HG03064 (cell line): ENCODE results near the gene DUSP9.
"Not testable (repeated sequence)": the region's sequence is repeated elsewhere in the genome, so short reads cannot be mapped to it uniquely, and the experiment has no call there.

Source experiments
- ATAC-seq: cut with Tn5 transposase; IDR thresholded peaks from one replicate; pipeline ENCODE4 v1.9.1; 2021; ENCODE audit warnings: low read depth; ENCODE audit not compliant: unreplicated experiment

The DUSP9 gene

DNA sequence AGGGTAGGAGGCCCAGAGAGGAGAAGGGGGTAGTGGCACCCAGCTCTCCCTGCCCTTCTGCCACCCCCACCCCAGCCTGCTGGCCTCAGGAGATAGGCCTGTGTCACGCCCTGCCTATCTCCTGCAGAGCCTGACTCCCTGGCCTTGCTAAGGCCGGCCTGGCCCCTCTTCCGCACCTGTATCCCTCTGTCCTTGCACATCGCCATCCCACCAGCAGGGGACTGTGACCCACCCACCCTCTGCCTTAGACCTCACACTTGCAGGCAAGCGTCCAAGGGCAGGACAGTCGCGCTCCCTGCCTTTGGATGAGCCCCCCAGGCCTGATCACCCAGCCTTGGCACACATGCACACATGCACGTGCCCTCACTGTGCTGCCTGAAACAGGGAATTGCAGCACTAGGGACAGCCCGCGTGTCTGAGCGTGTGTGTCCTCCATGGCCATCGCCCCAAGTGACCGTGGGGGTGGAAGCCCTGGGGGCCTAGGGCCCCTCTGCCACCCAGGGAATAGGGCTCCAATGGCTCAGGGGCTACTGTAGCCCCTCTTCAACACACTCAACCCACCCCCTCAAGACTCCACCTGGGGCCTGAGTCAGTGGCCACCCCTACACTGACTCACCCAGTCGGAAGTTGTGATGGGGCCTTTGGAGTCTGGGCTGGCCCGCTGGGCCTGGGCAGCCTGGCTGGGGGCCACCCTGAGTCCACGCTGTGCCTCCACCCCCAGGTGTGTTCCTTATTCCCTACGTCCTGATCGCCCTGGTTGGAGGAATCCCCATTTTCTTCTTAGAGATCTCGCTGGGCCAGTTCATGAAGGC is 42.9 kb downstream of the DUSP9 start:
- no peak for ATAC-seq

GRCh38 chrX:153690466-153690865 is 43.5 kb downstream of the DUSP9 start:
- ATAC-seq: no peak

DNA sequence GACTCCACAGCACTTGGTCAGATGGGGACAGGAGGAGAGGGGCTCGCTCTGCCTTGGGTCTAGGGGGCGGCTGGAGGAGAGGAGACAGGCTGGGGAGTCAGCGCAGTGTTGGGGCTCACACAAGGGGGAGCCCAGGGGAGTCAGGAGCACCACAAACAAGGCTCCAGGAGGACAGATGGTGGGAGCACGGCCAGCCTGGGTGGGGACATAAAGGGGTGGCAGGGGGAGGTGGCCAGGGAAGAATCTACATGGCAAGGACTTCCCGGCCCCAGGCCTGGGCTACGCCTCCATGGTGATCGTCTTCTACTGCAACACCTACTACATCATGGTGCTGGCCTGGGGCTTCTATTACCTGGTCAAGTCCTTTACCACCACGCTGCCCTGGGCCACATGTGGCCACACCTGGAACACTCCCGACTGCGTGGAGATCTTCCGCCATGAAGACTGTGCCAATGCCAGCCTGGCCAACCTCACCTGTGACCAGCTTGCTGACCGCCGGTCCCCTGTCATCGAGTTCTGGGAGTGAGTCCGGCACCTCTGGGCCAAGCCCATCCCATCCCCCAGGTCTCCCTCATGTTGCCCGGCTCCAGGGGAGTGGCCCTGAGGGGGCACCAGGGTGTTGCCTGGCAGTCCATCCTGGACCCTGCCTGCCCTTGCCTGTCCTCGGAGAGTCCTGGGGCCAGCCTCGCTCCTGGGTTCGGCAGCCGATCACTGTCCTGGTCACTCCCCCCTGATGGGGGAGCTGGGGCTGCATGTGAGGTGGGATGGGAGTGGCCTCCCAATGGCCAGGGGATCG is 44.2 kb downstream of the DUSP9 start:
- not testable (repeated sequence) for ATAC-seq

GRCh38 chrX:153692003-153692402 is 45.0 kb downstream of the DUSP9 start:
- ATAC-seq: no peak

- ATAC-seq: no peak
Measured at GRCh38 chrX:153692611-153693156, 45.7 kb downstream of the DUSP9 start.

GRCh38 chrX:153693216-153694086 is 46.4 kb downstream of the DUSP9 start:
- no peak for ATAC-seq

- not testable (repeated sequence) for ATAC-seq
Measured at GRCh38 chrX:153694256-153694655, 47.3 kb downstream of the DUSP9 start.

DNA sequence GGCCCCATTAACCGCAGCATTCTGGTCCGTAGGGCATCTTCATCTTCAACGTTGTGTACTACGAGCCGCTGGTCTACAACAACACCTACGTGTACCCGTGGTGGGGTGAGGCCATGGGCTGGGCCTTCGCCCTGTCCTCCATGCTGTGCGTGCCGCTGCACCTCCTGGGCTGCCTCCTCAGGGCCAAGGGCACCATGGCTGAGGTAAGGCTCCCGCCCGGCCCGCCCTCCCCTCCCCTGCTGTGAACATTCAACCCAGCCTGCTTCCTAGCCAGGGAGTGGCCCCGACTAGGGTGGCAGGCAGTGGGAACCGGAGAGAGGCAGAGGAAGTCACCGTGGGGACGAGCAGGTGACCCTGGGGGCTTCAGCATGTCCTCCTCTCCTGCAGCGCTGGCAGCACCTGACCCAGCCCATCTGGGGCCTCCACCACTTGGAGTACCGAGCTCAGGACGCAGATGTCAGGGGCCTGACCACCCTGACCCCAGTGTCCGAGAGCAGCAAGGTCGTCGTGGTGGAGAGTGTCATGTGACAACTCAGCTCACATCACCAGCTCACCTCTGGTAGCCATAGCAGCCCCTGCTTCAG is 47.8 kb downstream of the DUSP9 start:
- ATAC-seq: no peak

- no peak for ATAC-seq
Measured at GRCh38 chrX:153696100-153696499, 49.1 kb downstream of the DUSP9 start.

DNA sequence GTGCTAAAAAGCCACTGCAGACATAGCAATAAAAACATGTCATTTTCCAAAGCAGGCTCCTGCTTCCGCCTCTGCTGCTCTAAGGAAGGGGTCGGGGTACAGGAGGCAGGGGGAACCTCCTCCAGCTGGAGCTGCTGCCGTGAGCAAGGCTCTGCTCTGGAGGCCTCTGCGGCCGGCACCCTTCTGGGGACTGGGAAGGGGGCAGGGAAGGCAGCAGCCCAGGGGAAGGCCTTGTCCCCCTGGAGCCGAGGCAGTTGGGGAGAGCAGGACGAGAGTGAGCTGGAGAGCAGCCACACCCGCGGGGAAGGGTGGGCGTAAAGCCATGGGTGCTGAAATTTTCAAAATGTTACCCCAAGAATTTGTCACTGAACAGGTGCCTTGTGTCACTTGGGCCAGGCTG is 49.5 kb downstream of the DUSP9 start:
- ATAC-seq: not testable (repeated sequence)

GRCh38 chrX:153696986-153697722 is 50.2 kb downstream of the DUSP9 start:
- not testable (repeated sequence) for ATAC-seq

DNA sequence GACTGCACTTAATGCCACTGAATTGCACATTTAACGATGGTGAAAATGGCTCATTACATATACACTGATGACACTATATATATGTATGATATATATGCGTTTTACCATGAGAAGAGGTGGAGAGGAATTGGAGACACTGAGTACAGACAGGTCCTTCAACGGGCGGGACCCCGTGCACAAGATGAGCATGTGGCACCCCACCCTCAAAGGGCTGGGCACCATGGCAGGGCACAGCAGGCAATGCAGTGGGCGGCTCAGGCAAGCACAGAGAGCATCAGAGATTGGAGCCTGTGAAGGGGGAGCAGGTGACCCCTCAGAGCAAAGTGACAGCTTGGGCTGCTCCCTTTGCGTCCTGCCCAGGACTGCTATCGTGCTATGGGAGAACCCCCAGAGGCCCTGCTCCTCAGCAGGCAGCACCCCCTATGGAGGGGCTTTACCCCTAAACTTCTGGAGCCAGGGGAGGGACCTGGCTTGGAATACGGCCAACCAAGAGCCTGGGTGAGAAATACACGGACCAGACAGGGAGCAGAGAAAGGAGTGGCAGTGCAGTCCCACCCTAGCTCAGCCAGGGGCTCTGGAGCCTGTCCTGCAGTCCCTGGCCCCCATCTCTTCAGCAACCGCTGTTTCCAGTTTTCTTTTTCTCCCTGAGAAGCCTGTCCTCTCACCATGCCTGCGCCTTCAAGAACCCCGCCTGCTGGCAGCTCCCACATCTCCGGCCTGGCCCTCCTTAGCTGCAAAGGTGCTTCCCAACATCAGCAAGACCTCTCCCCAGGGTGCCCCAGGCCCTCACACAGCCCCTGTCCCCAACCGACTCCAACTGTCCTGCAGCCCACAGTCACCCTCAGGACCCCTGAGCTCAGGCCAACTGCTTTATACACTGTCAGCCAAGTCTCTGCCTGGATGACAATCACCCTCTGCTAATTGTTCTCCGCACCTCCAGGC is 51.2 kb downstream of the DUSP9 start:
- no peak for ATAC-seq

DNA sequence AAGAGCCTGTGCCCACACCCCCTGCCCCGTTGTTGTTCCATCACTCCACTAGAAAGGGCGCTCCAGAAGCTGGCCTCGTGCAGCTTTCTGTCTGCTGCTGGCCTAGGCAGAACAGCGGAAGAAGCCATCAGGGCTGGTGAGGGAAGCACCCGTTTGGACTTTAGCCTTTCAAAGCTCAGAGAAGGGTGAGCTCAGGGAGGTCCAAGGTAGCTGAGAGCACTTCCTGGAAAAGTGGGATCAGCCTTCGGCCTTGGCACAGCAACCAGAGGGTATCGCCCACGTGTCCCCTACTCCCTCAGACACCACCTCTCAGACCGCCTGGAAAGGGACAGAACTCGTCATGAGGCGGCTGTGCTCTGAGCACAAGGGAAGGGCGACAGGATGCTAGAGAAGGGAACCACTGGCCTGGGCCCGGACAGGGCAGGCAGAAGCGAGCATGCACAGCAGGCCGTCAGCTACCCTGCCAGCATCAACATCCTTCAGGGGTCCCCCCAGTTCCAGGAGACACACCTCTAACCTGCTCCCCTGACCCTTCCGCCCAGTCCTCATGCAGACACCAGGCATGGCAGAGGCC is 52.3 kb downstream of the DUSP9 start:
- ATAC-seq: not testable (repeated sequence)

DNA sequence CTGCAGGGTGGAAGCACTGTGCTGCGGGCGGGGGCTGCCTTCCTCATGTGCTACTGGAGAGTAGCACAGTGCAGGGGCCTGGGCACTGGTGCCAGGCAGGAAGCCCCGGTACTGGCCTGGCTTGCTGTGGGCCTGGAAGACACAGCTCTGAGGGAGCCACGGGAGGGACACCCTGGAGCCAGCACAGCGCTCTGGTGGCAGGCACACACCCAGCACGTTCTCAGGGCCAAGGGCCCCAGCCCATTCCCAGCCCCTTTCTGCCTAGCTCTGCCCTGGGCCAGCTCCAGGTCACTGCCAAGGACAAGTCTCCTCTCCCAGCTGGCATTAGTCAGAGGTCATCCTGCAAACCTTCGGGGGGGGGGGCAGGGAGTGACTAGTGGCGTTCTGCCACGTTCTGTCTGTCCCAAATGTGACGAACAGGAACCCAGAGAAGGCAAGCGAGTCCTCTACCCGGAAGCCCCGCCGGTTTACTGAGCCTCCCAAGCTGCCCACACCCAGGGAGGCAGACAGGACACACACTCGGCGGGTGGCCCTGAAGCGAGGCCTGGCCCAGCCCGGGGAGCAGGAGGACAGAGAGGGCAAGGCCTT is 52.9 kb downstream of the DUSP9 start:
- not testable (repeated sequence) for ATAC-seq

- no peak for ATAC-seq
Measured at GRCh38 chrX:153700376-153700945, 53.5 kb downstream of the DUSP9 start.
